Measurements from ENCODE around the gene HSP90AB1.

GRCh38 chr6:44255105-44255808 is 8.4 kb downstream of the HSP90AB1 start:
- TF ChIP-seq CTCF (IDR thresholded peaks at IDR 0.05; ENCODE audit: low read depth, low read length, poor library complexity, severe bottlenecking) (no peak), EZH2phosphoT487 (IDR thresholded peaks at IDR 0.05; ENCODE audit: borderline replicate concordance, low read length) (no peak)
